HepG2 (cell line): ENCODE measurements around the gene ASTN2. TPM values are rescaled to one million over a fixed set of nuclear protein-coding genes. Genes with fewer than 3 reads are reported as not detected.

Experiments used
- AFF4 ChIP-seq: sonication (generic); formaldehyde crosslinking; IDR thresholded peaks from 2 replicates; pipeline ENCODE4 v1.4.0; 2020; ENCODE audit warnings: missing genetic modification reagents
- E2F1 ChIP-seq: sonication (generic); formaldehyde crosslinking; IDR thresholded peaks from 2 replicates; pipeline ENCODE4 v1.5.0; 2020; ENCODE audit warnings: missing genetic modification reagents
- HMG20A ChIP-seq: IDR thresholded peaks from 2 replicates; pipeline ENCODE4 v1.6.1; 2016; ENCODE audit warnings: borderline replicate concordance
- NFE2 ChIP-seq: sonication (generic); formaldehyde crosslinking; IDR thresholded peaks from 2 replicates; pipeline ENCODE4 v1.4.0; 2020; ENCODE audit warnings: missing genetic modification reagents
- ZFYVE20 ChIP-seq: sonication (generic); formaldehyde crosslinking; IDR thresholded peaks from 2 replicates; pipeline ENCODE4 v1.8.0; 2023; ENCODE audit warnings: low read depth, mild to moderate bottlenecking, moderate library complexity, missing genetic modification reagents, borderline replicate concordance
- ZNF124 ChIP-seq: sonication (generic); formaldehyde crosslinking; IDR thresholded peaks from 2 replicates; pipeline ENCODE4 v1.4.0; 2020; ENCODE audit warnings: missing genetic modification reagents
- ZNF772 ChIP-seq: sonication (generic); formaldehyde crosslinking; IDR thresholded peaks from 2 replicates; pipeline ENCODE4 v1.5.0; 2020; ENCODE audit warnings: mild to moderate bottlenecking, missing genetic modification reagents
- ZNF841 ChIP-seq: sonication (generic); formaldehyde crosslinking; IDR thresholded peaks from 2 replicates; pipeline ENCODE4 v1.8.1; 2023; ENCODE audit warnings: missing genetic modification reagents, borderline replicate concordance
- polyA plus RNA-seq, 8 experiments: library from polyadenylated mRNA; depleted of rRNA in 3 of 8; stranded (reverse) in 7 of 8; unstranded in 1 of 8; fragments of >200 nt; fragmentation: Illumina TruSeq in 4 of 8; extraction: Trizol in 4 of 8; gene quantifications; 2 replicates each; pipeline versions ENCODE4 v1.2.1 to v1.2.3, GENCODE V29; 2011 to 2016; ENCODE audit warnings: low read depth in 4 of 8, missing spikeins in 1 of 8, mixed read lengths in 1 of 8; ENCODE audit not compliant: insufficient read depth in 1 of 8
- total RNA-seq, 5 experiments: library from RNA; depleted of rRNA; stranded (reverse); fragments of >200 nt; fragmentation: Illumina TruSeq; extraction: Trizol; gene quantifications; 2 replicates each; pipeline ENCODE4 v1.2.3, GENCODE V29; 2016; ENCODE audit warnings: low read depth in 1 of 5
- TF ChIP-seq, protein P1 (sequence below): IDR thresholded peaks from 2 replicates; pipeline ENCODE4 v1.6.1; 2016; ENCODE audit warnings: low read depth
- TF ChIP-seq, protein P2 (sequence below): sonication (generic); formaldehyde crosslinking; IDR thresholded peaks from 2 replicates; pipeline ENCODE4 v1.4.0; 2020; ENCODE audit warnings: mild to moderate bottlenecking, missing genetic modification reagents, borderline replicate concordance
- TF ChIP-seq, protein P3 (sequence below): sonication (generic); formaldehyde crosslinking; conservative IDR thresholded peaks from 2 replicates; pipeline ENCODE4 v1.4.0; 2020; ENCODE audit warnings: missing genetic modification reagents

The ASTN2 gene
- total and polyA plus RNA-seq, 2 of the 13 experiments (the other 11 are each of a cell fraction or from before 2014, with no cell fraction given) = 5.2 to 13.5 TPM

GRCh38 chr9:117076571-117077290 is 338.1 kb downstream of the ASTN2 start (continued):
- TF ChIP-seq AFF4 (CRISPR knock-in tag) (no peak), ZFYVE20 (CRISPR knock-in tag) (no peak), ZNF841 (CRISPR knock-in tag) (no peak), NFE2 (no peak), ZNF772 (CRISPR knock-in tag) (no peak), HMG20A (no peak), E2F1 (CRISPR knock-in tag) (no peak), ZNF124 (CRISPR knock-in tag) (no peak)
- TF ChIP-seq, protein P1, sequence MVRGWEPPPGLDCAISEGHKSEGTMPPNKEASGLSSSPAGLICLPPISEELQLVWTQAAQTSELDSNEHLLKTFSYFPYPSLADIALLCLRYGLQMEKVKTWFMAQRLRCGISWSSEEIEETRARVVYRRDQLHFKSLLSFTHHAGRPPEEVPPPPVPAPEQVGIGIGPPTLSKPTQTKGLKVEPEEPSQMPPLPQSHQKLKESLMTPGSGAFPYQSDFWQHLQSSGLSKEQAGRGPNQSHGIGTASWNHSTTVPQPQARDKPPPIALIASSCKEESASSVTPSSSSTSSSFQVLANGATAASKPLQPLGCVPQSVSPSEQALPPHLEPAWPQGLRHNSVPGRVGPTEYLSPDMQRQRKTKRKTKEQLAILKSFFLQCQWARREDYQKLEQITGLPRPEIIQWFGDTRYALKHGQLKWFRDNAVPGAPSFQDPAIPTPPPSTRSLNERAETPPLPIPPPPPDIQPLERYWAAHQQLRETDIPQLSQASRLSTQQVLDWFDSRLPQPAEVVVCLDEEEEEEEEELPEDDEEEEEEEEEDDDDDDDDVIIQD = no peak
- TF ChIP-seq, protein P2, sequence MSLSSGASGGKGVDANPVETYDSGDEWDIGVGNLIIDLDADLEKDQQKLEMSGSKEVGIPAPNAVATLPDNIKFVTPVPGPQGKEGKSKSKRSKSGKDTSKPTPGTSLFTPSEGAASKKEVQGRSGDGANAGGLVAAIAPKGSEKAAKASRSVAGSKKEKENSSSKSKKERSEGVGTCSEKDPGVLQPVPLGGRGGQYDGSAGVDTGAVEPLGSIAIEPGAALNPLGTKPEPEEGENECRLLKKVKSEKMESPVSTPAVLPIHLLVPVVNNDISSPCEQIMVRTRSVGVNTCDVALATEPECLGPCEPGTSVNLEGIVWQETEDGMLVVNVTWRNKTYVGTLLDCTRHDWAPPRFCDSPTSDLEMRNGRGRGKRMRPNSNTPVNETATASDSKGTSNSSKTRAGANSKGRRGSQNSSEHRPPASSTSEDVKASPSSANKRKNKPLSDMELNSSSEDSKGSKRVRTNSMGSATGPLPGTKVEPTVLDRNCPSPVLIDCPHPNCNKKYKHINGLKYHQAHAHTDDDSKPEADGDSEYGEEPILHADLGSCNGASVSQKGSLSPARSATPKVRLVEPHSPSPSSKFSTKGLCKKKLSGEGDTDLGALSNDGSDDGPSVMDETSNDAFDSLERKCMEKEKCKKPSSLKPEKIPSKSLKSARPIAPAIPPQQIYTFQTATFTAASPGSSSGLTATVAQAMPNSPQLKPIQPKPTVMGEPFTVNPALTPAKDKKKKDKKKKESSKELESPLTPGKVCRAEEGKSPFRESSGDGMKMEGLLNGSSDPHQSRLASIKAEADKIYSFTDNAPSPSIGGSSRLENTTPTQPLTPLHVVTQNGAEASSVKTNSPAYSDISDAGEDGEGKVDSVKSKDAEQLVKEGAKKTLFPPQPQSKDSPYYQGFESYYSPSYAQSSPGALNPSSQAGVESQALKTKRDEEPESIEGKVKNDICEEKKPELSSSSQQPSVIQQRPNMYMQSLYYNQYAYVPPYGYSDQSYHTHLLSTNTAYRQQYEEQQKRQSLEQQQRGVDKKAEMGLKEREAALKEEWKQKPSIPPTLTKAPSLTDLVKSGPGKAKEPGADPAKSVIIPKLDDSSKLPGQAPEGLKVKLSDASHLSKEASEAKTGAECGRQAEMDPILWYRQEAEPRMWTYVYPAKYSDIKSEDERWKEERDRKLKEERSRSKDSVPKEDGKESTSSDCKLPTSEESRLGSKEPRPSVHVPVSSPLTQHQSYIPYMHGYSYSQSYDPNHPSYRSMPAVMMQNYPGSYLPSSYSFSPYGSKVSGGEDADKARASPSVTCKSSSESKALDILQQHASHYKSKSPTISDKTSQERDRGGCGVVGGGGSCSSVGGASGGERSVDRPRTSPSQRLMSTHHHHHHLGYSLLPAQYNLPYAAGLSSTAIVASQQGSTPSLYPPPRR = no peak
- TF ChIP-seq, protein P3, sequence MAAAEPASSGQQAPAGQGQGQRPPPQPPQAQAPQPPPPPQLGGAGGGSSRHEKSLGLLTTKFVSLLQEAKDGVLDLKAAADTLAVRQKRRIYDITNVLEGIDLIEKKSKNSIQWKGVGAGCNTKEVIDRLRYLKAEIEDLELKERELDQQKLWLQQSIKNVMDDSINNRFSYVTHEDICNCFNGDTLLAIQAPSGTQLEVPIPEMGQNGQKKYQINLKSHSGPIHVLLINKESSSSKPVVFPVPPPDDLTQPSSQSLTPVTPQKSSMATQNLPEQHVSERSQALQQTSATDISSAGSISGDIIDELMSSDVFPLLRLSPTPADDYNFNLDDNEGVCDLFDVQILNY = no peak
